WTC11 (cell line): Measurements from ENCODE around the gene SIAE. TPM values are rescaled to one million over a fixed set of nuclear protein-coding genes. Genes with fewer than 3 reads are reported as not detected.

Source experiments
- ATAC-seq: fragments of 200-7000 bp; cut with Tn5 transposase; 2 replicates; pipeline ENCODE4 v1.10.0; 2021; ENCODE audit warnings: mild to moderate bottlenecking, moderate library complexity
- CTCF ChIA-PET: fragments of 300-600 bp; sonication (Branson Sonifier 250); formaldehyde crosslinking; loops from one replicate; lab custom pipeline; 2021; ENCODE audit warnings: antibody characterized with exemption; lab: Charles Lee
- POLR2A ChIA-PET: fragments of 350-600 bp; sonication (Branson Sonifier 250); formaldehyde crosslinking; loops from one replicate; lab custom pipeline; 2021; ENCODE audit warnings: antibody characterized with exemption; lab: Charles Lee
- DNase-seq: peaks from one replicate; pipeline ENCODE4 v3.0.0; 2021; ENCODE audit warnings: low spot score
- H3K27ac Mint-ChIP-seq: 2 replicates; pipeline ENCODE4 v1.8.0; 2021; ENCODE audit warnings: mixed read lengths
- H3K27me3 Mint-ChIP-seq: 2 replicates; pipeline ENCODE4 v1.8.0; 2021; ENCODE audit warnings: low read depth, mild to moderate bottlenecking, moderate library complexity, mixed read lengths
- H3K36me3 Mint-ChIP-seq: 2 replicates; pipeline ENCODE4 v1.8.0; 2021; ENCODE audit warnings: mixed read lengths
- H3K4me1 Mint-ChIP-seq: 2 replicates; pipeline ENCODE4 v1.8.0; 2022; ENCODE audit warnings: mixed read lengths
- H3K4me3 Mint-ChIP-seq: 2 replicates; pipeline ENCODE4 v1.8.0; 2021; ENCODE audit warnings: mild to moderate bottlenecking, moderate library complexity, mixed read lengths
- H3K9me3 Mint-ChIP-seq: 2 replicates; pipeline ENCODE4 v1.8.0; 2021; ENCODE audit warnings: mixed read lengths
- AFF4 ChIP-seq: sonication (generic); formaldehyde crosslinking; IDR thresholded peaks from 2 replicates; pipeline ENCODE4 v1.8.1; 2023; ENCODE audit warnings: mild to moderate bottlenecking, missing genetic modification reagents, borderline replicate concordance
- ARID4B ChIP-seq: sonication (generic); formaldehyde crosslinking; IDR thresholded peaks from 2 replicates; pipeline ENCODE4 v1.8.0; 2023; ENCODE audit warnings: missing genetic modification reagents, mild to moderate bottlenecking, borderline replicate concordance
- EMX1 ChIP-seq: fragments of 250-450 bp; sonication (Bioruptor Pico); IDR thresholded peaks from 2 replicates; pipeline ENCODE4 v1.8.0; 2021; ENCODE audit warnings: mild to moderate bottlenecking
- MAX ChIP-seq: sonication (generic); formaldehyde crosslinking; IDR thresholded peaks from 2 replicates; pipeline ENCODE4 v1.8.0; 2022; ENCODE audit warnings: mild to moderate bottlenecking, missing genetic modification reagents
- NFYB ChIP-seq: sonication (generic); formaldehyde crosslinking; conservative IDR thresholded peaks from 2 replicates; pipeline ENCODE4 v1.8.0; 2022; ENCODE audit warnings: low read depth, missing genetic modification reagents
- PRDM15 ChIP-seq: sonication (generic); formaldehyde crosslinking; IDR thresholded peaks from 2 replicates; pipeline ENCODE4 v1.8.0; 2022; ENCODE audit warnings: missing genetic modification reagents
- SMAD3 ChIP-seq: sonication (generic); formaldehyde crosslinking; IDR thresholded peaks from 2 replicates; pipeline ENCODE4 v1.8.0; 2022; ENCODE audit warnings: missing genetic modification reagents, mild to moderate bottlenecking, borderline replicate concordance
- USF1 ChIP-seq: sonication (generic); formaldehyde crosslinking; IDR thresholded peaks from 2 replicates; pipeline ENCODE4 v1.8.0; 2022; ENCODE audit warnings: mild to moderate bottlenecking, missing genetic modification reagents
- ZSCAN18 ChIP-seq: fragments of 250-450 bp; sonication (Bioruptor Pico); IDR thresholded peaks from 2 replicates; pipeline ENCODE4 v2.1.2; 2022; ENCODE audit warnings: mild to moderate bottlenecking, moderate library complexity
- total RNA-seq: library from RNA; stranded (reverse); gene quantifications from 3 replicates; pipeline ENCODE4 v1.2.3, GENCODE V29; 2021

Gene SIAE
- total RNA-seq, 1 experiment from 2014 or later = 4.9 TPM

GRCh38 chr11:124661553-124661952 lies 12.0 kb downstream of the SIAE start:
- no peaks in the 10 kb centered on the region for H3K36me3 Mint-ChIP-seq
- peaks cover 20% of the 10 kb centered on the region for H3K4me1 Mint-ChIP-seq
- no peak for TF ChIP-seq MAX (CRISPR knock-in tag)
- TF ChIP-seq SMAD3 (CRISPR knock-in tag) = no peak
- no peak for TF ChIP-seq NFYB (CRISPR knock-in tag)
- TF ChIP-seq USF1 (CRISPR knock-in tag) = no peak
- no peak for TF ChIP-seq EMX1 (CRISPR knock-in tag)
- TF ChIP-seq ZSCAN18 (CRISPR knock-in tag) = no peak
- no peak for DNase-seq
- no peak overlapping the region for H3K4me3 Mint-ChIP-seq
- no peak overlapping the region for H3K27ac Mint-ChIP-seq
- H3K27me3 Mint-ChIP-seq = no peaks in the 10 kb centered on the region; the same call in 1 of the 2 replicates
- H3K9me3 Mint-ChIP-seq = no peaks in the 10 kb centered on the region
- no peak for ATAC-seq
- ChIA-PET POLR2A (no interaction called here), CTCF (interaction anchor here (1.4 kb wide), 1 partner anchor 175 kb away, joined by 3 read pairs; no protein-coding TSS in a partner anchor)

- POLR2A ChIA-PET = no interaction called here
- Mint-ChIP-seq H3K36me3 (no peaks in the 10 kb centered on the region), H3K4me1 (peaks cover 20% of the 10 kb centered on the region), H3K4me3 (no peak overlapping the region), H3K9me3 (no peaks in the 10 kb centered on the region), H3K27ac (no peak overlapping the region), H3K27me3 (no peaks in the 10 kb centered on the region; the same call in 1 of the 2 replicates)
- ATAC-seq (no peak), DNase-seq (no peak)
- CTCF ChIA-PET = interaction anchor here (0.5 kb wide), 1 partner anchor 261 kb away, joined by 3 read pairs; no protein-coding TSS in a partner anchor
- TF ChIP-seq AFF4 (CRISPR knock-in tag) (no peak), ARID4B (CRISPR knock-in tag) (no peak), PRDM15 (CRISPR knock-in tag) (no peak)
- TF ChIP-seq, all 79 proteins: peak for 0
Measured at GRCh38 chr11:124658986-124659385, 14.6 kb downstream of the SIAE start.
